Ureter (tissue), 1 donor: ENCODE measurements around the gene MEF2D. TPM values are rescaled to one million over a fixed set of nuclear protein-coding genes. Genes with fewer than 3 reads are reported as not detected.

ENCODE experiments used
- DNase-seq: peaks from one replicate; pipeline ENCODE4 v3.0.0-alpha.2; 2020; ENCODE audit warnings: low spot score
- total RNA-seq: library from RNA; stranded (reverse); gene quantifications from one replicate; pipeline ENCODE4 v1.2.4, GENCODE V29; 2023
- donor health status: DM: yes; HTN: yes; CAD: no.

MEF2D gene
- total RNA-seq, 1 donor from 2014 or later, result 55.3 TPM

DNA sequence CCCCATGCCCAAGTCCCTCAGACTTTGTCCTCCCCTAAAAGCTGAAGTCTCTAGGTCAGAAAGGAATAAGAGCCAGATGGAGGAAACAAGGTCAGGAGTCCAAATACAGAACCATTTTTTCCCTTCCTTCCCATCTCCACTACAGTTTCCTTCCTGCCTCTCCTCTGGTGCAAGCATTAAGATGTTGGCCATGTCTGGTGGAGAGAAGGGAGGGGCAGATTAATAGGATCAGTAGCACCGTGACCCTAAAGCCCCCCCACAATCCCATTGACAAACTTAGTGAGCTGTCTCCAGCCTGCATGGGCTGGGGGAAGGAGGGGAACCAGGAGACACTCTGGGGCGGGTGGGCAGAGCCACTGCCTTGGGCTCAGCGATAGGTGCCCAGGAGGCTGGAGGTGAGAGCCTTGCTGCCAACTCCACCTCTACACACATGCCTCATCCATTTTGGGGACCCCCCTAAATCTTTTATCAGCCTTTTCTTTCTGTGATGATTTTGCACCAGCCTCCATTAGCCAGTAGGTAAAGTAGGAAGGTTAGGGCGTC is 71.8 kb downstream of the MEF2D start:
- no peak for DNase-seq

DNA sequence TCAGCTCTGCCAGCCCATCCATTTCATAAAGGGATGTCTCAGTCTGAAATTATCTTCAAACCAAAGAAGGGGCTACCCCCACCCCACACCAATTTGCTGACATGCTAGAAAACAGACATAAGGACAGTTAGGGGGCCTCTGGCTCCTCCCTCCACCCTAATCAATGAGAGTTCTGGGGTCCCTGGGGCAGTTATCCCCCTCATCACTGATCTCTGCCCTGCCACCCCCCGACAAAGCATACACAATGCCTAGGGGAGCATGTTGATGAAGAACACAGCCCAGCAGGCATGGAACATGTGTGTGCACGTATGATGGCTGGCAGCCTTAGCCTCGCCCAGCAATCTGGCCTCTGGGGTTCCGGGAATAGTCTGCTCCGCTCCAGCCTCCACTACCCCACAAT is 72.6 kb downstream of the MEF2D start:
- no peak for DNase-seq

DNA sequence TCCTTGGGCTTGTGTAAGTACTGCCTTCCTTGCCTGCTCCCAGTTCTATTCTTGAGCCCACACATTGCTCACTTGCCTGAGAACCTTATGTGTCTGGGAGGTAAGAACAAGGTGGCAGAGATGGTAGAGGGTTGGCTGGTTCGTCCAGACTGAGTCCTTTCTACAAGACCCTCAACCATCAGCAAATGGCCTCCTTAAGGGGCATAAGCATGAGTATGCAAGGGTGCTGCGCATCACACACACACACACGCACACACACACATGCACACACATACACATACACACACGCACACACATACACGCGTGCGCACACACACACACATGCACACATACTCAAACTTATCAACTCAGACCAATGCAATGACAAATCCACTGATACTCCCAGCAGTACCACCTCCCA is 74.6 kb downstream of the MEF2D start:
- no peak for DNase-seq

DNA sequence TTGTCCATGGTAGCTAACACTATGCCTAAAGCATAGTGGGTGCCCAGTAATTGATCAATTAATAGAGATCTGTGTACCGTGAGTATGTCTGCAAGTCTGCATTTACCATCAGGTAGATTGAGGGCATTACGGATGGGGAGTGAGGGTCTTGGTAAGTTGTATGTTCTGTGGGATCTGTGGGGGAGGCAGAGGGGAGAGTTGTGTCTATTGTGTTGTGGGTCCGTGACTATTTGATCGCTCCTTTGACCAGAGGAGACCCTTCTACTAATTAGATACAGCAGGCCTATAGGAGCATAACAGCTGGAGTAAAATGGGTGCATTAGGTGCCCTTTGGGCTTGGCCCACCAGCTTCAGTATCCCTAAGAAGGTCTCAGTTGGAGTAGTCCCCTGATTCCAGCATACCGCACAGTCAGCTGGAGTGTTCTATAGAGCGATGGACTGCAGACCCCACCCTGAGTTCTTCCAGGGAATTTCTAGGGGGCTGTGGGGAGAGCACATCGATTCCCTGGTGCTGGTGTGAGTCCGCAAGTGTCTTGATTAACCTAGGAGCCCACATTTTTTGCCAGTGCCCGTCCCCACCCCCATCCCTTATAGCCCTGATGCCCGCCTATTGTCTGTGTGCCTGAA is 75.7 kb downstream of the MEF2D start:
- DNase-seq, result no peak

DNA sequence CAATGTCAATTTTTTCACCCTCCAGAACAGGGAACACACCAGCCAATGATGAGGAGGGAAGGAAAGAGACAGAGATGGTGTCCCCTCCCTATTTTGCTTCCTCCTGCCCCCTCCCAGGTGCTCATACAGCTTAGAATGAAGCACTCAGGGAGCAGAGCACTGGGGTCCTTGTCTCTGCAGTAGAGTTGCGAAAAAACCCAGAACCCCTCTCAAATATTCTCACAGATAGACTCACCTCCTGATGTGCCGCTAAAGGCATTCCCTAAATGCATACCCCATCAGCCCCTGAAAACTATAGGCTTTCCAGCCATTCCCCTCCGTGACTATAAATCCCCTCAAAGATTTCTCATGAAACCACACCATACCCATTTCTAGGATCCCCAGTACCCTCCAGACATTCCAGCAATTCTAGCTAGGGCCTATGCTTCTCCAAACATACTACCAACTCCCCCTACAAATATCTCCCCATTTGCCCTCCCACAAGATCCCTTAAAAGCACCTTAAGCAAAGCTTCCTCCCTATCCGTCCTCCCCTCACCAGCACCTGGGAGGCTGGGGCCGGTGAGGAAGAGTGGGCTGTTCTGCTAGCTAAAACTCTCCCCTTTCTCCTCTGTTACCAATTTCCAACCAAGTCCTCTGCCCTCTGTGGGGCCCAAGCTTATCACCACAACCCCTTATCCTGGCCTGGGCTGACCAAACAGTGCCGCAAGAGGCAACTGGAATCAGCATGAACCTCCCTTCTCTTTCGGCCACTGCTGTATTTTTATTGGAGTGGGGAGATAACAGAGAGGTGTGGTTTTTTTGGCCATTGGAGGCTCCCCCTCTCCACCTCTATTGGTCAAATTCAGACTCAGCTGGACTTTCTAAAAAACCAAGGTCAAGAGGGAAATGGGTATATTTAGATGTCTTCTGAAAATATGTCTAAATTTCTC is 76.9 kb downstream of the MEF2D start:
- DNase-seq, result no peak

DNA sequence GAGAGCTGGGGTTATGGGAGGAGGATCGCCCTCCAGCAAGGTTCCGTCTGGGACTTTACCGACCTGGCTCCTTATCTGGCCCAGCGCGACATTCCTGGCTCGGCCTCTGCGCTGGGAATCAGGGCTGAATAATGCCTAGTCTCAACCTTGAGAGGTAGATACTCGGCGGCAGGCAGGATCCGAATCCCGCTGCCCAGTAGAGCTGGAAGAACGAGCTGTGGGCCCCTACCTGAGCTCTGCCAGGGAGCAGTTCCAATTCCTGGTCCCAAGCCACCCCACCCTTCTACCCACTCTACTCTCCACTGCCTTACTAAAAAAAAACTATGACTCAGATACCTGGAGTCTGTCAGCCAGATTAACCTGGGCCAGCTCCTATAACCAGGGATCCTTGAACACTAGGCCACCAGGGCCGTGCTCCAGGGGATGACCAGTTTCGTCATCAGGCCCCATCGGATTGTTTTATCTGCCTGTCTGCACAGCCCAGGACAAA is 77.9 kb downstream of the MEF2D start:
- no peak for DNase-seq

DNA sequence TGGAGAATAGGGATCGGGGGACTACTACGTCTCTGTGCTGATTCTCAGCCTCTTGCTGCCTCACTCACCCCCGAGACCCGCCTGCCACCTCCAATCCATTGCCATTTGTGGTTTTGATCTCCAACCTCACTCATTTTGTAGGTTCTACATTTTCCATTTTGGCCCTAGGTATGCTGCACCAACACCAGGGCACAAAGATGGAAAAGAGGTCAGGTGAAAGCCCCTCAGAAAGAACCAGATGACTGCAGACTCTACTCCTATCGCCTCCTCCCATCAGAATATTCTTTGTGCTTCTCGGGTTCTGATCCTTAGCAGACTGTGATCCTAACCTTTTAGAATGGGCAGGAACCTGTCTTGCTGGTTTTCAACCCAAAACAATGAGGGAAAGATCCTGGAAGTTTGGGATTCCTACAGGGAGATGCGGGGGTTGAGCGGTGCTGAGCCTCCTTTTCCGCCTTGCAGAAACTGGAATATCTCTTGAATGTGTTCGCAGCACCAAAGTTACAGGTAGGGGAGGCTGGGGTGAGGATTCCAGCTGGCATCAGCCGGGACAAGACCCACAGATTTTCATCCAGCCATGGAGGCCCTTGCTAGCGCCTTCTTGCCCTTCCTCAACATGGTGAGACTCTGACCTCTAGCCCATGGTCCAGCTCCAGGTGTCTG is 78.5 kb downstream of the MEF2D start:
- no peak for DNase-seq

DNA sequence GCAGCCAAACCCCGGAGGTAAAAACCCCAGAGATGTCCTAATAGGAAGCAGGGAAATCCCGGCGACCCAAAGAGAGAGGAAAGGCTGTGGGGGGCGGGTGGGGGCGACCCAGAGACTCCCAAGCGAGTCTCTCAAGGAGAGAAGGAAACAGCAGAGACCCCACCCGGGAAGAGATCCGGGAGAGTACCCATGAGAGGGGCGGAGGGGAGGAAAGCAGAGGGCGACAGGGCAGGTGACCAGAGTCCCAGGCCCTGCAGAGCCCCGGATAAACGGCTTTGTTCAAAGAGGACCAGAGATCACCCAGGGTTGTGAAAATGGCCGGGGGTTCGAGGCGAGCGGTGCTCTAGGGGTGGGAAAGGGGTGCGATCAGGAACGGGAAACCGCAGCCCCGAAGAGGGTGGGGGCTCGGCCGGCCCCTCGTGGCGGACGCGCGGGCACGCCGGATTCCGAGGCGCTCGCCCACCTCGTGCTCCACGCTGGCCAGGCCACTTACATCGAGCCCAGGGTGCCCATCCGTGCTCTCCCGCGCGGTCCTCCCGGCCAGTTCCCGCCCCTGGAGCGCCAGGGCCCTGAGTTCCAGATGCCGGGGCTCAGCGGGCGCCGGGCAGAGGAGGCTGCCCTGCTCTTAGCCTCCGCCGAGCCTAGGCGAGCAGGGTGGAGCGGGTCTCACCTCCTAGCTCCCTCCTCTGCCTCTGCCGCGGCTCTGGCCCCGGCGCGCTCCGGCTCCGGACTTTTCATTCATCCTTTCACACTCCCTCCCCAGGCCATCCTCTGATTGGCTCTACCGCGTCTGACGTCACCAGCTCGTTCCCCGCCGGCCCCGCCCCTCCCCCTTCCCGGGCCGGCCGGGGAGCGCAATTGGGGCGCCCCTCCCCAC is 79.3 kb downstream of the MEF2D start:
- DNase-seq, result peak; percentile 77

DNA sequence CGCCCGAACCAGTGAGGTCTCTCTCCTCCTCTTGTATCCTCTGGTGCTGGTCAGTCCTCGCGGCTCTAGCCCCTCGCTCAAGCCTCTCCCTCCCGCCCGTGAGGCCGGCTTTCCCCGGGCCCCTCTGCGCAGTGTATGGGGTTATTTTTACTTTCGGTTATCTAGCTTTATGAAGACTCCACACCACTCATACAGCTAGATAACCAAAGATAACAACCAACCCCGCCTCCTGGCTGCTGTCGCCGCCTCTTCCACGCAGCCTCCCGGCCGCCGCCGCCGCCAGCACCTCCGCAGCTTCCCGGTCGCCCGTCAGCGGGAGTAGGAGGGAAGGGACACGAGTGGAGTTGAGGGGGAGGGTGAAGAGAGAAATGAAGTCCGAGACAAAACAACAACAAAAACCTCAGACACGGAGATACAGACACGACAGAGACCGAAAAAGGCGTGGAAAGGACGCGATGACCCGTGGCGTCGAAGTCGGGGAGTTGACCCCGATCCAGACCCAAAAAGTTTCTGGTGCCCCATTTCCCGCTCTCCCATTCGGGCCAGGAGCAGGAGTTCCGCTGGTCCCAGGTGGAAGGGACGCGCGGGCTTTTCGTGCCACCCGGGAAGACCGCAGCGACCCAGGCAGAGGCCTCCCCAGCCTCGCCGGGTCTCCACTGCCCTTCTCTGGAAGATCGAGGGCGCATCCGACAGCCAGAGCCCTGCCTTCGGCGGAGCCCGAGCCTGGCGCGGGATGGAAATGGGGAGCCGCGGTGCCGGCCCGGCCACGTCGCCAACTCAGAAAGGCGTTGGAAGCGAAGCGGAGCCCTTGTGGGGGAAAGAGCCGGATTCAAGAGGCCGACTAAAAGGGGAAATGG is 80.1 kb downstream of the MEF2D start:
- no peak for DNase-seq

DNA sequence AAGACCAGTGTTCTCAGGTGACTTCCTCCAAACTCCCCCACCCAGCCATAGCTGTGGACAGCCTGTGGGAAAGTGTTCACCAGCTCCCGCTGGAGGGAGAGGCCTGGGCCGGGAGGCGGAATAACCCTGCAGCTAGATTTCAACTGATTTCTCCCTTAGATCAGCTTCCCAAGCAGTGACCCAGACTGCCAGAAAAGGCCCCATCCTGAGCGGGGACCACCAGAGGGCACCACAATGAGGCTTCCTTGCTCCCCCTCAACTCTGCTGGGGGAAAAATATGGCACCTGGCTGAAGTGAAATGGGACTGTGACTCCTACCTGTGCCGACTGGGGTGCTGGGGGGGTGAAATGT is 80.7 kb downstream of the MEF2D start:
- DNase-seq, result no peak

DNA sequence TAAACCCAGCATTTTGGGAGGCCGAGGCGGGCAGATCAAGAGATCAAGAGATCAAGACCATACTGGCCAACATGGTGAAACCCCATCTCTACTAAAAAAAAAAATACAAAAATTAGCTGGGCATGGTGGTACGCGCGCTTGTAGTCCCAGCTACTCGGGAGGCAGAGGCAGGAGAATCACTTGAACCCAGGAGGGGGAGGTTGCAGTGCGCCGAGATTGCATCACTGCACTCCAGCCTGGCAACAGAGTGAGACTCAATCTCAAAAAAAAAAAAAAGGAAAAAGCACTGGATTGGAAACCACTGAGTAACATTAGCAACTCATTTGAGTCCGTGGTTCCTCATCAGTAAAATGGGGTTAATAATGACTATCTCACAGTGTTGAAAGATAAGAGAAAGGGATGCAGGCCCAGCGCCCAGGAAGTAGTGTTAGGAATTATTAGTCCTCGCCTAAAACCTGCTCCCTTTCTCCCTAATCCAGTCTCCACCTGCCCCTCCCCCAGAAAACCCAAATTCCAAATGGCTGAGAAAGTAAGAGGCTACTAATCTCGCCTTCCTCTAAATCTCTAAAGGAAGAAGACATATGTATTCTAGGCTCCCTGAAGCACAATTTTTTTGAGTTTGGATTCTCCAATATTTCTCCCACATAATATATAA is 82.0 kb downstream of the MEF2D start:
- no peak for DNase-seq

DNA sequence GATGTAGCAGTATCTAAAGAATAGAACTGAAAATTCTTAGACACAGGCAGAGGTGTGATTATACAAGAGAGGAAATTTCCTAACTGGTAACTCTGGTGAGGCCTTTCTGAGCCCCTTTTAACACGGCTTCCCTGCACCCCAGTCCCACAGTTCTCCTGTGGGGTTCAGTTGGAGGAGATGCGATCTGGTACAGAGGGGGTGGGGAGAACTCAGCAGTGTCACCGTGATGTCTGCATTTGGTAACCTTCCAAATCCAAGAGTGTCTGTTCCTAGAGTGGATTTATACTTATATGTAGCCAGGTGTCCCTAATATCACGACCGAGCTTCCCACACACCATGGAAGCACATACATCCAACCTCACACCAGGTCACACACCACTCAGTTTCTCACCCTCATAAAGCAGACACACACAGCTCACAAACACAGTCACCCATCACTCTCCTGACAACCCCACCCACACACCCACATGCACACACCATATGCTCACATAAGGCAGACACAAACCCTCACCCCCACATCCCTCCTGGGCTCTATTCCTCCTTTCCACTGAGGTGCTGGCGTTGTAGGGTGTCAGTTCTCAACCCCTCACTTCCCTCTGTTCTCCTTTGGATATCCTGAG is 83.1 kb downstream of the MEF2D start:
- no peak for DNase-seq

DNA sequence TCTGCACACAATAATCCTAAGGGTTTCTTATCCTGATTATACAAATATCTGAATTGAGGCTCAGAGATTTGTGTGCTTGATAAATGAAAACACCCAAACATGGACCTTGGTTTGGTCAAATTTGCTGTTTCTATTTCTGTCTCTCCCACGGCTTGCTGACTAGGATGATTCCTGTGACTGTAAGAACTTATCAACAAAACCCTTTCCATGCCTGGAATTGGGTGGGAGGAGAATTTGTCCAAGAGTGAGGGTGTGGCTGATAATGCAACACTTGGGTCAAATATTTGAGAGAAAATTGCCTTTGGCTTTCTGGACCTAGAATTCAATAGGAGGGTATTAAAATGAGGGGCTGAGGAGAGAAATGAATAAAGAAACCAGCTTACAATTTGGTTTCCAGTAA is 83.6 kb downstream of the MEF2D start:
- DNase-seq, result no peak

DNA sequence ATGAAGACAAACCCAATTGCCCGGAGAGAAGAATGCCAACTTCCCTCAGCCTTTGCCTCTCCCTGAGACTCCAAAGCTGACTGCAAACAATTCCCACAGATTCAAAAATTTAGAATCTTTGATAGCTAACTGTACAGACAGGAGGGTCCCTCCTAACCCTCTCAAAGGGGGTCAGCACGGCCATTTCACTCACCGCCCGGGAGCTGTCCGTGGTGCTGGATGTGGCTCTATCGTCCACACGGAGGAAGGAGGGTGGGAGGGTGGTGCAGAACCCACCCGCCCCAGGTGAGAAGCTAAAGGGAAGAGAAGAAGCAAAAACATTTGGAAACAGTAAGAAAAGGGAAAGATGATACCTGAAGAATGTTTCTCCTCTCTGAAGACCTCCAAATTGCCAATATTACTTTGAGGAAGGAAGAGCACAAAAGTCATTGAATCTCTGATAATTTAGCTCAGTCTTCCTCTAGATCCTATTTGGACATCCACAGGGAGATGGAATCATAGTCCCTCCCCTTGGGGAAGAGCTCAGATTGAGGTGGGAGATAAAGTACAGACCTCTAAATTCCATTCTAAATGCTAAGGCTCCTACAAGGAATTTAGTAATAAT is 86.0 kb downstream of the MEF2D start:
- DNase-seq, result no peak

Other genes with a start within 250 kb of the MEF2D start
- gene SMG5, start 217.9 kb downstream of the MEF2D start, total RNA-seq, result 77.5 TPM
- 26.2 TPM for gene TMEM79, start 216.4 kb downstream of the MEF2D start, total RNA-seq
- 47.6 TPM for gene GLMP, start 205.1 kb downstream of the MEF2D start, total RNA-seq
- gene VHLL, start 201.5 kb downstream of the MEF2D start, total RNA-seq, result not detected
- 209 TPM for gene CCT3, start 162.5 kb downstream of the MEF2D start, total RNA-seq
- 2.2 TPM for gene TSACC, start 162.2 kb downstream of the MEF2D start, total RNA-seq
- gene RHBG, start 131.6 kb downstream of the MEF2D start, total RNA-seq, result 2.8 TPM
- gene IQGAP3, start 71.8 kb upstream of the MEF2D start, total RNA-seq, result 0.68 TPM
- not detected for gene TTC24, start 78.9 kb upstream of the MEF2D start, total RNA-seq
- gene NAXE, start 91.0 kb upstream of the MEF2D start, total RNA-seq, result 119 TPM
- gene GPATCH4, start 100.7 kb upstream of the MEF2D start, total RNA-seq, result 42.5 TPM
- gene HAPLN2, start 118.6 kb upstream of the MEF2D start, total RNA-seq, result 5.6 TPM
- gene BCAN, start 141.3 kb upstream of the MEF2D start, total RNA-seq, result 1.1 TPM
- gene NES, start 176.6 kb upstream of the MEF2D start, total RNA-seq, result 42.4 TPM
- 229 TPM for gene CRABP2, start 204.8 kb upstream of the MEF2D start, total RNA-seq
- gene METTL25B, start 227.7 kb upstream of the MEF2D start, total RNA-seq, result 49.5 TPM
- 42.7 TPM for gene ISG20L2, start 228.0 kb upstream of the MEF2D start, total RNA-seq
- gene MRPL24, start 240.3 kb upstream of the MEF2D start, total RNA-seq, result 91.6 TPM